GM19438 (cell line): ENCODE measurements around the gene HOXD3.

Experiments used
- ATAC-seq: cut with Tn5 transposase; IDR thresholded peaks from one replicate; pipeline ENCODE4 v1.9.1; 2021; ENCODE audit warnings: low read depth; ENCODE audit not compliant: unreplicated experiment

The HOXD3 gene

DNA sequence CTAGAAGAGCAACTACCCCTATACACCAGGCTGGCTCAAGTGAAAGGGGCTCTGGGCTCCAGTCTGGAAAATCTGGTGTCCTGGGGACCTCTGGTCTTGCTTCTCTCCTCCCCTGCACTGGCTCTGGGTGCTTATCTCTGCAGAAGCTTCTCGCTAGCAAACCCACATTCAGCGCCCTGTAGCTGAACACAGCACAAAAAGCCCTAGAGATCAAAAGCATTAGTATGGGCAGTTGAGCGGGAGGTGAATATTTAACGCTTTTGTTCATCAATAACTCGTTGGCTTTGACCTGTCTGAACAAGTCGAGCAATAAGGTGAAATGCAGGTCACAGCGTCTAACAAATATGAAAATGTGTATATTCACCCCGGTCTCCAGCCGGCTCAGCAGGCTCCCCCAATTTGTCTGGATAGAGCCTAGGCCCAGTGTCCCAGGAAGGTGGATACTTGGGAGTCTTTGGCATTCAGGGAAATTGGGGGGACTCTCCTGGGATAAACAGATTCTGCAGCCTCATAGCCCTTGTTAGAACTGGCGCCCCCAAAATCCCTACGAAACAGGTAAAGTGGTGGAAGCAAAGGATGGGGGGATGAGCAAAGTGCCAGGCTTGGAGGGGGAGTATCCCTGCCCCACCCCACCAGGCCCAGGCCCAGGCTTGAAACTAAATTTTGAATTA, 8.2 kb upstream of the HOXD3 start:
- ATAC-seq = no peak

- ATAC-seq = no peak
Measured at GRCh38 chr2:176149481-176149938, 7.6 kb upstream of the HOXD3 start.

GRCh38 chr2:176149939-176150583, 7.0 kb upstream of the HOXD3 start:
- ATAC-seq = no peak

DNA sequence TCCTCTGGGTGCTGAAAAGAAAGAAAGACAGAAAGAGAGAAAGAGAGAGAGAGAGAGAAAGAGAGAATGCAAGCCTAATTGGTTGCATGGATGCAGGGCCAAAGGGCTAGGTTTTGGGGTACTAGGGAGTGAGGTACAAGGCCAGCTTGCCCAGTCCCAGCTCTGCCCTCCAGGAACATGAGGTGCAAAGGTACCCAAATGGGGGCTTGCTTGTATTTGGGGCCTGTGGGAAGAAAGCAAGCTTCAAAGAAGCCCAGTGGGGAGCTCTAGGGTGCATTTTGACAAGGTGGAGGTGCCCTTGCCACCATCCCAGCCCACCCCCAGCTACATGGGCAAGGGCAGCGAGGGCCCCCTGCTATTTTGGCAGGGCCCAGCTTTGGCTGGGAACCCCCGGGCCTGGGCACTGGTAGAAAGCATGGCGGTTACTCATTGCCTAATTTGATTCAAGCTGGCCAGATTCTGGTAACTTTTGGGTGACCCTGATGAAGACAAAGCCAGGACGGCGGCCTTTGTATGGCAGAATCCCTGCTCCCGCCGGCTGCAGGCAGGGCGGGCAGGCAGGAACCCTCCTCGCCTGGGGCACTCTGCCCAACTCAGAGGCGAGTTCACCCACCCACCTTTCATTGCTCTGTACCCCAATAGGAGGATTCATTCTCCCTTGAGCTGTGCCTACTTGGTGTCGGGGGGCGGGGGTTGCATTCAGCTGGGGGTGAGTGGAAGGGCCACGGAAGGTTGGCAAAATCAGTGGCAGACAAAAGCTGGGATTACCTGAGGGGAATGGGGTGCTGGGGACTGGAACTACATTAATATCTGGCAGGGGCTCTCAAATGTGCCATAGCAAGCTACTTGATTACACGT, 6.3 kb upstream of the HOXD3 start:
- ATAC-seq = no peak

DNA sequence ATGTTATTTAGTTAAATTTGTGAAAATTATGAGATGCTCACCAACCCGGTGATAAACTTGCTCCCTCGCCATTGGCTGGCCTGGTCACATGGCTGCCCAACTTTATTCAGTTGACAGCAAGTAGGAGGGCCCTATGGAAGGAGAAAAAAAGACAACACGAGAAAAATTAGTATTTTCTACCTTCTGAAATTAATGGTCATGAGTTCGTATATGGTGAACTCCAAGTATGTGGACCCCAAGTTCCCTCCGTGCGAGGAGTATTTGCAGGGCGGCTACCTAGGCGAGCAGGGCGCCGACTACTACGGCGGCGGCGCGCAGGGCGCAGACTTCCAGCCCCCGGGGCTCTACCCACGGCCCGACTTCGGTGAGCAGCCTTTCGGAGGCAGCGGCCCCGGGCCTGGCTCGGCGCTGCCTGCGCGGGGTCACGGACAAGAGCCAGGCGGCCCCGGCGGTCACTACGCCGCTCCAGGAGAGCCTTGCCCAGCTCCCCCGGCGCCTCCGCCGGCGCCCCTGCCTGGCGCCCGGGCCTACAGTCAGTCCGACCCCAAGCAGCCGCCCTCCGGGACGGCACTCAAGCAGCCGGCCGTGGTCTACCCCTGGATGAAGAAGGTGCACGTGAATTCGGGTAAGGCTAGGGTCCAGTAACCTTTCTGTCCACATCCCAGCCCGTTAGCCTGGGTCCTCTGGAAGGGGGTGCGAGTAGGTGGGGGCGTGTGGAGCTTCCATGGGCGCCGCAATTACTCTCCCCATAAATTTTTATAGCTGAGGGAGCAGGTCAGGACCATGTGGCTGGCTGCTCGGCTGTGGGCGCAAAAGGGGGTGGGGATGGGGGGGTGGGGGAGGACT, 5.4 kb upstream of the HOXD3 start, which contains the start of gene HOXD4:
HOXD4 (plus strand) TSS at position 109 of the 846 bp plus-strand sequence; CDS start at position 193, 84 bp downstream.
- no peak for ATAC-seq

GRCh38 chr2:176152350-176153181, 4.5 kb upstream of the HOXD3 start:
- no peak for ATAC-seq

DNA sequence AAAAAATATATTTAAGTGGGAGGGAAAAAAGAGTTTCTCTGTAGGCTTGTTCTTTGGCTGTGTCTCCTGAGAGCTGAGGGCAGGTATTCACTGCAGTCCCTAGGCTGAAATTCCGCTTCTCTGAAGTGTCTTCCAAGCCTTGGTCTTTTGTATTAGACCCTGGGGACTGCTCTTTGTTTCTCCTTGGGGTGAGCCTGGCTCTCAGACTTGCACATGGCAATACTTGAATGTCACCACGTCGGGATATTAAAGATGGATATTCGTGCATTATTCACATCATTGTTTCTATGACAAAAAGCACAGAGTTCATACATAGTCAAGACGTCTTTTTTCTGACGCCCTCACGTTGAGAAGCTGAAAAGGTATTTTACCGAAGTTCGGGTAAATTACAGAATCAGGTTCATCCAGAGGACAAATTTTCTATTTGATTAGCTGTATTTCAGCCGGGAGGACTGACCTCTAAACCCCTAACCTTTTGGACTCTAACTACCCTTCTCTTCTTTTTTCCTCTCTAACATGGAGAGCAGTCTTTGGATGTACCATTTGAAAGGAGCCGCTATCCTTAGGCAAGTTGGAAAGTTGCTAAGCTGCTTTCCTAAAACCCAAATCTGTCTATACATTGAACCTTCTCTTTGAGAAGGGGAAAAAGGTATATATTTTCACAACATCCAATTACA, 2.4 kb upstream of the HOXD3 start:
- no peak for ATAC-seq

DNA sequence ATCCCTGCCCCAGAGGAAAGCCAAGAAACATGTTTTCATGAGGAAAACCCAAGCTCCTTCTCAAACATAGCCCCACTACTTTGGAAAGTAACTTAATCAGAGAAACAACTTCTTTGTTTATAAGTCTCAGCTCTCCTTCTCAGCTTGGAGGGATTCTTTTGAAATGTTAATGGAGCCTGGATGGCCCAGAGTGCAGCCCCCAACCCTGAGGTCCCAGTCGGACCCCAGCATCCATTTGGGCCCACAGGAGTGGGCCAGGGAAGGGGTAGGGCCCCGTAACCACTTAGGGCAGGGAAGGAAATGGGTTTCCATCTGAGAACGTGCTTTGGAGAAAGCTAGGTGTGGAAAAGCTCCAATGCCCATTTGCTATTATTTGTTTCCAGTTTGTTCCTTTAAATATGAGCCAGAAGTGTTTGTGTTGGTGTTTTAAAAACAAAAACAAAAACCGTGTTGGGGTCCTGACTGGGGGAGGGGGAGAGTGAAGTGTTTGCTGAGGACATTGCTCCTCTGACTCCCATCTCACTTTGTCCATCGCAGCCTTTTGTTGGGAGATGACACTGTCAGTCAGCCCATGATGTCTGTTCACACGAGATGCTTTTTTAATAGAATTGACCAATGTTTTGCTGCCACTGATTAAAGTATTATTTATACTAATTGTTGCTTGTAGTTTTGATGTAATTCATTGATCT, 1.6 kb upstream of the HOXD3 start:
- no peak for ATAC-seq

DNA sequence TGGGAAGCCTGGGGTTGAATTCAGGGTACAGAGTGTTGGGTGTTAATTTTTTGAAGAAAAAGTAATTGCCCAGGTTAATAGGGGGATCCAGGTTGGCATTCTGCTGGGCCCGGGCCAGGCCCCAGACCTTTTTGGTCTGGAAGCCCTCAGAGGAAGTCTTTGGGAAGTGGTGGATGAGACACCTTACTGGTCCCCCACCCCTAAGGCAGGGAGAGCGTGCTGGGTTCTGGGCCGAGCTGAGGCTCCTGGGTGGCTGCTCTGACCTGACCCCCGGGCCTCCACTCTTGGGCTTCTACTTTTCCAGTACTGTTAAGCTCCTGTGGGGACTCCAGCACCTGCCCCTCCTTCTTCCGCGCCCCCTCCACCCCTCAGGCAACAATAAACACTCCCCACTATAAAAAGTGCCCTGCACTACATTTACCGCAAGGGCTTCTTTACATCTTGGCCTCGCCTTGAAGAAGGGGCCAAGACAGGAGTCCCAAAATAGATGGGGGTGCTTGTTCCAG, 753 bp upstream of the HOXD3 start:
- no peak for ATAC-seq

- ATAC-seq = no peak
Measured at GRCh38 chr2:176157499-176158185, 535 bp downstream of the HOXD3 start.

DNA sequence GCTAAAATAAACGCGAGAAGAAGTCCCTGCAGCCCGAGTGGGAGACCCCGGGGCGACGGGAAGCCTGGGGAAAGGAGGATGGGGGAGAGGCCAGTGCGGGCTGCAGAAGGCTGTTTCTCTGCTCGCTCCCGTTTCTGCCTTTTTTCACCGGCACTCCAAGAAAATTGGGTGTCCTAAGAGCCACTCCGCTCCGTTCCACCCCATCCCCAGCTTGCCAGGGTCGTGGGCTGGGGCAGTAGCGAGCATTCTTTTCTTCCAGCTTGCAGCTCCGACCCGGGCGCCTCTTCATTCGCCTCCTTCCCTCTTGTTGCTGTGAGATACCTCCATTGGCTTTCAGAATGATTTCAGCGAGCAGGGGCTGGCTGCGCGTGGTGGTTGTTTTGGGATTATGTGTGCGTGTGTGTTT, 1.1 kb downstream of the HOXD3 start:
- no peak for ATAC-seq

- no peak for ATAC-seq
Measured at GRCh38 chr2:176158855-176159662, 2.0 kb downstream of the HOXD3 start.

DNA sequence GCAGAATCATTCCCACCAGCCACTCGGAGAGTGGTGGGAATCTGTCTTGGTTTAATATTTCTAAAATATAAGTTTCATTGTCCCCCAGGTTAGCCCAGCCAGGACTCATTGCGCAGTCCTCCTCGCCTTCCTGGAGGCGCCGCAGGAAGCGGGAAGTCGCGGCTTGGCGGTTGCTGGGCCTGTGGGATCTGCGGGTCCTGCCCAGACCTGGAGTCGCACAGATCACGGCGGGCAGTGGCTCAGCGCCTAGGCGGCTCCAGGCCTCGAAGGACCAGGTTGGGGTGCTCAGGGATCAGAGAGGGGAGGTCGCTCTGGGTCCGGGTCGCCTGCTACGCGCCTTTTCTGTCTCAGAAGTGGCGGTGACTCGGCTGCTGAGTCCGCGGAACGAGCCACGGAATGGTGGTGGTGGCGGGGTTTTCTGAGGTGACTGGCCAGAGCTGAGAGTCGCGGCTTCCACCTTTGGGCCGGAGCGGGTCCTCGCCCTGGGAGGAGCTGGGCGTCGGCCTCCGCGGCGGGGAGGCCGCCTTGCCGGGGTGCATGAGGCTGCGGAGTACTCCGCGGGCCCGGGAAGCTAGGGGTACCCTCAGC, 2.6 kb downstream of the HOXD3 start:
- no peak for ATAC-seq

DNA sequence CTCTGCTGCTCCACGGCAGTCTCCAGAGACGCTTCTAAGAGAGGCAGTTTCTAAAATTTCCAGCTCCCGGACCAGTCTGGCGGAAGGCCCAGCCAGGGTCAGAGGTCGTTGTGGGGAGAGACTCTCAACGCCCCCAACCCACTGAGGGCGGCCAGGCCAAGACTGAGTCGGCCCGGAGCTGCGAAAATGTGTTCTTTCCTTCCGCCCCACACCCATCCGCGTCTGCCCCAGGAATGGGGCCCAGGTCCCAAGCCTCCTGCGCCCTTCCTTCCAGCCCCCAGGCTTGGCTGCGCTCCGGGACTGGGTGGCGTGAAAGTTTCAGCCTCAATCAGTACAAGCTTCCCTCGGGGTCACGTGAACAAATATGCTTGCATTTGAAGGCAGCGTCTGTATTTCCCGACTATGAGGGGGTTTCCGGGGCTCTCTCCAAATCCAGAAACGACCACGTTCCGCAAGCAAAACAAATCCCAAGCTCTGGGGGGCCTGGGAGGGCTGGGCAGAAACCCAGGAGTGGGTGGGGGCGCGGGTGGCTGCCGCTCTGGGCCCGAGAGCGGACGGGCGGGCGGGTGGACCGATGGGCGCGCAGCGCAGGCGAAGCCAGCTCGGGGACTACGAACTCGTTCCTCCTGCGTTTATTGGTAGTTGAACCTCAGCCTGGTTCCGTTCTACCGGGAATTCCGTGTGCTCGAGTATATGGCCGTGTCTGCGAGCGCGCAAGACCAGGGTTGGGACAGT, 3.3 kb downstream of the HOXD3 start:
- ATAC-seq = no peak

- no peak for ATAC-seq
Measured at GRCh38 chr2:176160986-176161824, 4.1 kb downstream of the HOXD3 start.
